IMR-90 (cell line): ENCODE measurements around the gene PAM16. TPM values are rescaled to one million over a fixed set of nuclear protein-coding genes. Genes with fewer than 3 reads are reported as not detected.
A peak's percentile ranks its signal among the peaks of the same experiment; 100 is the strongest.

ENCODE experiments used
- ATAC-seq: fragments of 200-7000 bp; cut with Tn5 transposase; 2 replicates; pipeline ENCODE4 v1.9.1; 2020; ENCODE audit warnings: low read depth, mild to moderate bottlenecking, moderate library complexity
- BruUV-seq: library from RNA; stranded (reverse); fragments of 400-500 nt; replicated peaks from 2 replicates; lab custom pipeline; 2021; lab: Mats Ljungman, UMichigan
- CTCF ChIA-PET: fragments of 300-600 bp; formaldehyde crosslinking; extraction: SDS; loops from one replicate; lab custom pipeline; 2021; ENCODE audit warnings: antibody characterized with exemption; lab: Yijun Ruan, JAX
- POLR2A ChIA-PET: fragments of 300-600 bp; sonication (Branson Sonifier 250); formaldehyde crosslinking; loops from one replicate; lab custom pipeline; 2022; ENCODE audit warnings: antibody characterized with exemption; ENCODE audit not compliant: unreplicated experiment; lab: Charles Lee
- DNase-seq: peaks from one replicate; pipeline ENCODE4 v3.0.0; 2013
- H2AFZ ChIP-seq: replicated peaks from 2 replicates; pipeline ENCODE3; 2013; ENCODE audit warnings: low read length, mild to moderate bottlenecking; ENCODE audit not compliant: poor library complexity
- H2AK5ac ChIP-seq: 2 replicates; pipeline ENCODE4 v1.6.1; 2013; ENCODE audit warnings: low read depth, low read length, inconsistent platforms
- H2AK9ac ChIP-seq: replicated peaks from 2 replicates; pipeline ENCODE3; 2013; ENCODE audit warnings: mild to moderate bottlenecking, low read depth, low read length, moderate library complexity; ENCODE audit not compliant: poor library complexity
- H2BK120ac ChIP-seq: 2 replicates; pipeline ENCODE4 v1.6.1; 2013; ENCODE audit warnings: low read depth, low read length, inconsistent platforms
- H2BK15ac ChIP-seq: 3 replicates; pipeline ENCODE4 v1.6.1; 2013; ENCODE audit warnings: low read depth, low read length, inconsistent platforms
- H2BK20ac ChIP-seq: 2 replicates; pipeline ENCODE4 v1.6.1; 2013; ENCODE audit warnings: low read depth, mild to moderate bottlenecking, inconsistent platforms, low read length, moderate library complexity
- H2BK5ac ChIP-seq: 2 replicates; pipeline ENCODE4 v1.6.1; 2013; ENCODE audit warnings: mild to moderate bottlenecking, low read depth, low read length, inconsistent platforms; ENCODE audit not compliant: poor library complexity, severe bottlenecking
- H3K14ac ChIP-seq: replicated peaks from 2 replicates; pipeline ENCODE4 v1.6.1; 2013; ENCODE audit warnings: low read depth, low read length, inconsistent platforms
- H3K18ac ChIP-seq: 2 replicates; pipeline ENCODE4 v1.6.1; 2013; ENCODE audit warnings: low read depth, low read length, control low read depth
- H3K23ac ChIP-seq: 2 replicates; pipeline ENCODE4 v1.6.1; 2013; ENCODE audit warnings: low read depth, low read length, inconsistent platforms
- H3K27ac ChIP-seq: 2 replicates; pipeline ENCODE4 v1.5.1; 2013; ENCODE audit warnings: mild to moderate bottlenecking, control low read depth, low read length; ENCODE audit not compliant: insufficient read depth
- H3K27me3 ChIP-seq: 2 replicates; pipeline ENCODE4 v1.6.1; 2013; ENCODE audit warnings: low read length; ENCODE audit not compliant: control insufficient read depth, insufficient read depth
- H3K36me3 ChIP-seq: 2 replicates; pipeline ENCODE4 v1.6.1; 2013; ENCODE audit warnings: low read length, mixed read lengths; ENCODE audit not compliant: control insufficient read depth, insufficient read depth
- H3K4ac ChIP-seq: 2 replicates; pipeline ENCODE4 v1.6.1; 2013; ENCODE audit warnings: low read depth, low read length, inconsistent platforms
- H3K4me1 ChIP-seq: 2 replicates; pipeline ENCODE4 v1.6.1; 2013; ENCODE audit warnings: low read length, mixed read lengths; ENCODE audit not compliant: control insufficient read depth, insufficient read depth
- H3K4me2 ChIP-seq: 2 replicates; pipeline ENCODE4 v1.6.1; 2013; ENCODE audit warnings: low read depth, mild to moderate bottlenecking, control low read depth, low read length, moderate library complexity
- H3K4me3 ChIP-seq: 2 replicates; pipeline ENCODE4 v1.5.1; 2013; ENCODE audit warnings: low read depth, mild to moderate bottlenecking, control low read depth, low read length, moderate library complexity; ENCODE audit not compliant: insufficient read depth
- H3K56ac ChIP-seq: 2 replicates; pipeline ENCODE4 v1.6.1; 2013; ENCODE audit warnings: low read length, inconsistent platforms; ENCODE audit not compliant: insufficient read depth; ENCODE audit errors: extremely low read depth
- H3K79me1 ChIP-seq, 2 experiments: 2 replicates each; pipeline ENCODE4 v1.6.1; 2013; ENCODE audit warnings: low read length in 2 of 2, inconsistent platforms in 1 of 2, low read depth in 1 of 2
- H3K9ac ChIP-seq: 2 replicates; pipeline ENCODE4 v1.6.1; 2013; ENCODE audit warnings: low read depth, low read length, control low read depth
- H3K9me1 ChIP-seq: 2 replicates; pipeline ENCODE4 v1.6.1; 2013; ENCODE audit warnings: low read length, inconsistent platforms; ENCODE audit not compliant: insufficient read depth
- H3K9me3 ChIP-seq: 2 replicates; pipeline ENCODE4 v1.6.1; 2013; ENCODE audit warnings: low read length; ENCODE audit not compliant: control insufficient read depth, insufficient read depth
- H4K20me1 ChIP-seq: 2 replicates; pipeline ENCODE4 v1.6.1; 2013; ENCODE audit warnings: low read length, inconsistent platforms; ENCODE audit not compliant: insufficient read depth
- H4K5ac ChIP-seq: 2 replicates; pipeline ENCODE4 v1.6.1; 2013; ENCODE audit warnings: mild to moderate bottlenecking, low read depth, low read length, control low read depth
- H4K8ac ChIP-seq, 2 experiments: 2 replicates each; pipeline ENCODE4 v1.6.1; 2013; ENCODE audit warnings: low read depth in 2 of 2, low read length in 2 of 2, control low read depth in 1 of 2, inconsistent platforms in 1 of 2
- H4K91ac ChIP-seq: 2 replicates; pipeline ENCODE4 v1.6.1; 2013; ENCODE audit warnings: low read depth, low read length, inconsistent platforms; ENCODE audit not compliant: insufficient read depth
- BHLHE40 ChIP-seq: fragments of 150-350 bp; IDR thresholded peaks from 2 replicates; pipeline ENCODE4 v1.6.1; 2016; ENCODE audit warnings: mild to moderate bottlenecking, low read depth, low read length
- CEBPB ChIP-seq: IDR thresholded peaks from 2 replicates; pipeline ENCODE4 v1.6.1; 2012; ENCODE audit warnings: low read depth, low read length, improper control_type of control experiment
- CHD1 ChIP-seq: IDR thresholded peaks from 2 replicates; pipeline ENCODE4 v1.6.1; 2012; ENCODE audit warnings: low read depth, low read length, improper control_type of control experiment
- CTCF ChIP-seq: conservative IDR thresholded peaks from 2 replicates; pipeline ENCODE4 v1.5.1; 2012; ENCODE audit warnings: mild to moderate bottlenecking, low read depth, low read length, improper control_type of control experiment
- FOS ChIP-seq: fragments of 150-350 bp; IDR thresholded peaks from 2 replicates; pipeline ENCODE4 v1.6.1; 2016; ENCODE audit warnings: low read depth, low read length
- MAFK ChIP-seq: IDR thresholded peaks from 2 replicates; pipeline ENCODE4 v1.6.1; 2012; ENCODE audit warnings: low read depth, low read length, improper control_type of control experiment
- MAZ ChIP-seq: IDR thresholded peaks from 2 replicates; pipeline ENCODE4 v1.6.1; 2012; ENCODE audit warnings: low read depth, mild to moderate bottlenecking, low read length, improper control_type of control experiment, moderate library complexity, borderline replicate concordance
- MXI1 ChIP-seq: IDR thresholded peaks from 2 replicates; pipeline ENCODE4 v1.6.1; 2012; ENCODE audit warnings: low read depth, mild to moderate bottlenecking, low read length, moderate library complexity, borderline replicate concordance
- NFE2L2 ChIP-seq: fragments of 150-350 bp; IDR thresholded peaks from 2 replicates; pipeline ENCODE4 v1.6.1; 2016; ENCODE audit warnings: low read depth, mild to moderate bottlenecking, low read length
- POLR2A ChIP-seq: IDR thresholded peaks from 2 replicates; pipeline ENCODE4 v1.6.1; 2012; ENCODE audit warnings: mild to moderate bottlenecking, low read depth, low read length
- RCOR1 ChIP-seq: IDR thresholded peaks from 2 replicates; pipeline ENCODE4 v1.6.1; 2012; ENCODE audit warnings: mild to moderate bottlenecking, low read length, improper control_type of control experiment; ENCODE audit not compliant: insufficient replicate concordance
- RFX5 ChIP-seq: IDR thresholded peaks from 2 replicates; pipeline ENCODE4 v1.8.0; 2012; ENCODE audit warnings: low read depth, mild to moderate bottlenecking, low read length, moderate library complexity
- SMC3 ChIP-seq: fragments of 150-350 bp; IDR thresholded peaks from 2 replicates; pipeline ENCODE4 v1.6.1; 2016; ENCODE audit warnings: low read depth, mild to moderate bottlenecking, antibody characterized with exemption, low read length, moderate library complexity
- WGBS, 2 experiments: methylation state at CpG; one replicate each; pipeline versions ENCODE4 v1.1.5 to v1.1.7; 2013; ENCODE audit warnings: missing lambda C conversion rate in 2 of 2; ENCODE audit not compliant: insufficient read length in 1 of 2; ENCODE audit errors: extremely low coverage in 2 of 2; 5-methylcytosine and 5-hydroxymethylcytosine counted together
- dilution Hi-C: fragments of 300-500 bp; cut with HindIII; formaldehyde crosslinking; loops from one replicate; pipeline ENCODE4 v1.14.3; 2018; ENCODE audit warnings: low sequenced_read_pairs; ENCODE audit not compliant: unreplicated experiment
- in situ Hi-C: fragments of 300-500 bp; cut with MboI; formaldehyde crosslinking; loops from 3 replicates; pipeline ENCODE4 v1.14.3; 2019; ENCODE audit warnings: low sequenced_read_pairs, inconsistent platforms, mixed read lengths
- intact Hi-C: fragments of 100-400 bp; cut with micrococcal nuclease; formaldehyde crosslinking; loops from 2 replicates; pipeline ENCODE4 v1.10.0; 2022
- polyA plus RNA-seq, 3 experiments: library from polyadenylated mRNA; depleted of rRNA; stranded (reverse); fragments of >200 nt; gene quantifications; 2 replicates each; pipeline ENCODE4 v1.2.3, GENCODE V29; 2012; ENCODE audit warnings: low replicate concordance in 1 of 3
- total RNA-seq: library from RNA; depleted of rRNA; stranded (reverse); fragments of >200 nt; gene quantifications from 2 replicates; pipeline ENCODE4 v1.2.3, GENCODE V29; 2012
- TF ChIP-seq, protein P1 (sequence below): fragments of 150-350 bp; IDR thresholded peaks from 2 replicates; pipeline ENCODE4 v1.6.1; 2016; ENCODE audit warnings: low read depth, mild to moderate bottlenecking, low read length, moderate library complexity, borderline replicate concordance

The PAM16 gene
- total and polyA plus RNA-seq, 2 of the 4 experiments (the other 2 are of a cell fraction): 17.9 to 48.4 TPM

GRCh38 chr16:4373909-4374742, 23.0 kb upstream of the PAM16 start:
- peak overlapping the region; percentile 99 for H2AK5ac ChIP-seq
- in situ Hi-C loops (no loop called here), dilution Hi-C loops (no loop called here), intact Hi-C loops (no loop called here)
- peak overlapping the region; percentile 99 for H3K27ac ChIP-seq
- ChIA-PET POLR2A (no interaction called here), CTCF (interaction anchor here (1.0 kb wide), 1 partner anchor 30 kb away, joined by 3 read pairs; no protein-coding TSS in a partner anchor)
- H2BK20ac ChIP-seq: peak overlapping the region; percentile 80
- peak overlapping the region; percentile 96 for H4K91ac ChIP-seq
- peaks cover 20% of the 10 kb centered on the region for H3K9me1 ChIP-seq
- peak overlapping the region; percentile 89 for H3K9ac ChIP-seq
- peak overlapping the region; percentile 67; the same call in 1 of the 3 replicates for H2BK15ac ChIP-seq
- WGBS, 2 experiments: 0% methylated on average over 2 of the region's 30 CpGs; no CpG with 5 or more reads in 1 of the 2 experiments
- DNase-seq (peak; percentile 98), ATAC-seq (peak; percentile 24)
- peaks cover 77% of the 10 kb centered on the region for H4K20me1 ChIP-seq
- H3K27me3 ChIP-seq: no peaks in the 10 kb centered on the region
- H3K14ac ChIP-seq: peak overlapping the region; percentile 91
- H3K4me3 ChIP-seq: peak overlapping the region; percentile 87
- peak overlapping the region; percentile 70 to 89; a peak in 3 of 4 replicates for H4K8ac ChIP-seq
- peak overlapping the region; percentile 1 for H2AFZ ChIP-seq
- peak overlapping the region; percentile 91 for H3K18ac ChIP-seq
- H3K9me3 ChIP-seq: no peaks in the 10 kb centered on the region
- peaks cover 28% of the 10 kb centered on the region; the same call in 1 of the 2 replicates for H3K36me3 ChIP-seq
- peak overlapping the region; percentile 96 for H3K4ac ChIP-seq
- peak overlapping the region; percentile 88 for H3K23ac ChIP-seq
- peak overlapping the region; percentile 88 for H4K5ac ChIP-seq
- H2BK5ac ChIP-seq: peak overlapping the region; percentile 94
- H2BK120ac ChIP-seq: peak overlapping the region; percentile 92
- H2AK9ac ChIP-seq: peak overlapping the region; percentile 97
- H3K4me1 ChIP-seq: peaks cover 53% of the 10 kb centered on the region
- peaks cover 4 to 73% of the 10 kb centered on the region in 2 experiments; a peak in 3 of 4 replicates for H3K79me1 ChIP-seq
- BruUV-seq: no TSS peak
- peak overlapping the region; percentile 82 for H3K56ac ChIP-seq
- peak overlapping the region; percentile 97 for H3K4me2 ChIP-seq
- TF ChIP-seq, protein P1, sequence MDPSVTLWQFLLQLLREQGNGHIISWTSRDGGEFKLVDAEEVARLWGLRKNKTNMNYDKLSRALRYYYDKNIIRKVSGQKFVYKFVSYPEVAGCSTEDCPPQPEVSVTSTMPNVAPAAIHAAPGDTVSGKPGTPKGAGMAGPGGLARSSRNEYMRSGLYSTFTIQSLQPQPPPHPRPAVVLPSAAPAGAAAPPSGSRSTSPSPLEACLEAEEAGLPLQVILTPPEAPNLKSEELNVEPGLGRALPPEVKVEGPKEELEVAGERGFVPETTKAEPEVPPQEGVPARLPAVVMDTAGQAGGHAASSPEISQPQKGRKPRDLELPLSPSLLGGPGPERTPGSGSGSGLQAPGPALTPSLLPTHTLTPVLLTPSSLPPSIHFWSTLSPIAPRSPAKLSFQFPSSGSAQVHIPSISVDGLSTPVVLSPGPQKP: no peak
- no peak for TF ChIP-seq CEBPB
- TF ChIP-seq SMC3: no peak
- peak; percentile 99 for TF ChIP-seq BHLHE40
- TF ChIP-seq MAFK: no peak
- peak; percentile 42; the same call in 1 of the 2 replicates for TF ChIP-seq POLR2A
- peak; percentile 20; the same call in 1 of the 2 replicates for TF ChIP-seq FOS
- no peak for TF ChIP-seq CTCF
- TF ChIP-seq MXI1: peak; percentile 93
- no peak for TF ChIP-seq RFX5
- no peak for TF ChIP-seq NFE2L2
- no peak for TF ChIP-seq CHD1
- peak; percentile 72 for TF ChIP-seq MAZ
- no peak for TF ChIP-seq RCOR1
